Lower leg skin (tissue), 4 donors: ENCODE data around the gene SPATA45. TPM values are rescaled to one million over a fixed set of nuclear protein-coding genes. Genes with fewer than 3 reads are reported as not detected.

ENCODE experiments used
- DNase-seq, 2 donors: peaks; one replicate each; pipeline ENCODE4 v3.0.0-alpha.2; 2019; ENCODE audit warnings: low spot score in 2 of 2
- H3K4me3 ChIP-seq: fragments of 200-600 bp; sonication (generic); 2 replicates; pipeline ENCODE4 v1.5.1; 2017; ENCODE audit warnings: mild to moderate bottlenecking, low read depth; ENCODE audit not compliant: poor library complexity, severe bottlenecking
- CTCF ChIP-seq, 3 donors: fragments of 450-650 bp; IDR thresholded peaks; one replicate each; pipeline ENCODE4 v1.5.1; 2016; ENCODE audit warnings: antibody characterized with exemption in 3 of 3, mild to moderate bottlenecking in 3 of 3, moderate library complexity in 2 of 3
- POLR2A ChIP-seq, 2 donors: fragments of 450-650 bp; IDR thresholded peaks; one replicate each; pipeline ENCODE4 v1.6.1; 2016 to 2017; ENCODE audit warnings: antibody characterized with exemption in 2 of 2, mild to moderate bottlenecking in 1 of 2, moderate library complexity in 1 of 2
- WGBS, 2 donors: methylation state at CpG; one replicate each; pipeline ENCODE4 v1.1.5; 2018; 5-methylcytosine and 5-hydroxymethylcytosine counted together
- intact Hi-C: fragments of 100-400 bp; cut with DNase I; formaldehyde crosslinking; loops from one replicate; pipeline ENCODE4 v1.15.0; 2023; ENCODE audit warnings: low total_unique reads
- total RNA-seq, 4 donors: library from RNA; depleted of rRNA; stranded (reverse); fragments of >200 nt; gene quantifications; one replicate each; pipeline ENCODE4 v1.1.0, GENCODE V29; 2016

Gene SPATA45
- total RNA-seq, 4 donors from 2014 or later, result not detected

GRCh38 chr1:212781225-212781624, 66.2 kb downstream of the SPATA45 start:
- no peak for TF ChIP-seq POLR2A (IDR thresholded peaks at IDR 0.05)
- TF ChIP-seq CTCF (IDR thresholded peaks at IDR 0.05), result no peak
- no peak for DNase-seq
- no peak overlapping the region for H3K4me3 ChIP-seq
- intact Hi-C loops, result no loop called here
- 85 to 92% methylated on average over 2 of the region's 2 CpGs for WGBS, 2 donors

- TF ChIP-seq POLR2A (IDR thresholded peaks at IDR 0.05) (no peak), CTCF (IDR thresholded peaks at IDR 0.05) (no peak)
- intact Hi-C loops, result no loop called here
- DNase-seq, result no peak
- no peak overlapping the region for H3K4me3 ChIP-seq
- WGBS, 2 donors, result 87 to 90% methylated on average over 3 of the region's 3 CpGs
Observed at GRCh38 chr1:212780759-212781158, 66.7 kb downstream of the SPATA45 start.

Other genes starting within 250 kb of the SPATA45 start
- gene ATF3, start 238.9 kb downstream of the SPATA45 start, total RNA-seq, result 10 to 100 TPM in 3 of 4 donors, 1 to 10 TPM in 1; 8.2 to 71.6 (median 17.2) TPM
- 1 to 10 TPM in 1 of 4 donors, under 1 TPM in 2, not detected in 1; 0.74 to 2.1 (median 0.84) TPM for gene BATF3, start 147.8 kb downstream of the SPATA45 start, total RNA-seq
- 10 to 100 TPM; 13.9 to 41.8 (median 30.0) TPM for gene NSL1, start 55.9 kb downstream of the SPATA45 start, total RNA-seq
- 10 to 100 TPM in 3 of 4 donors, 1 to 10 TPM in 1; 6.0 to 16.1 (median 13.1) TPM for gene TATDN3, start 55.8 kb downstream of the SPATA45 start, total RNA-seq
- gene FLVCR1, start 10.6 kb upstream of the SPATA45 start, total RNA-seq, result 1 to 10 TPM; 1.9 to 9.1 (median 2.8) TPM
- gene VASH2, start 102.9 kb upstream of the SPATA45 start, total RNA-seq, result under 1 TPM in 2 of 4 donors, not detected in 2; 0.37 to 0.71 TPM
- gene ANGEL2, start 168.2 kb upstream of the SPATA45 start, total RNA-seq, result 10 to 100 TPM; 23.8 to 53.3 (median 31.2) TPM
- 10 to 100 TPM in 3 of 4 donors, 1 to 10 TPM in 1; 7.6 to 15.5 (median 10.6) TPM for gene RPS6KC1, start 203.6 kb upstream of the SPATA45 start, total RNA-seq